Thyroid gland (tissue), 4 donors: ENCODE data around the gene WDR20. TPM values are rescaled to one million over a fixed set of nuclear protein-coding genes. Genes with fewer than 3 reads are reported as not detected.

Source experiments
- DNase-seq, 2 donors: peaks; one replicate each; pipeline ENCODE4 v3.0.0-alpha.2; 2019
- H3K27ac ChIP-seq, 3 donors: fragments of 200-600 bp; sonication (generic); 1 replicate in 2 of 3; 2 replicates in 1 of 3; pipeline ENCODE4 v1.5.1; 2016 to 2019; ENCODE audit warnings: mild to moderate bottlenecking in 1 of 3, moderate library complexity in 1 of 3
- H3K27me3 ChIP-seq: fragments of 200-600 bp; sonication (generic); one replicate; pipeline ENCODE4 v1.5.1; 2019
- H3K36me3 ChIP-seq, 2 donors: fragments of 200-600 bp; sonication (generic); one replicate each; pipeline ENCODE4 v1.5.1; 2016 to 2019
- H3K4me1 ChIP-seq, 2 donors: fragments of 200-600 bp; sonication (generic); one replicate each; pipeline ENCODE4 v1.5.1; 2017 to 2019
- H3K4me3 ChIP-seq, 3 donors: fragments of 200-600 bp; sonication (generic); replicated peaks in 1 of 3; 1 replicate in 2 of 3; 2 replicates in 1 of 3; pipeline ENCODE4 v1.5.1; 2016; ENCODE audit warnings: mild to moderate bottlenecking in 1 of 3
- H3K9me3 ChIP-seq: fragments of 200-600 bp; sonication (generic); one replicate; pipeline ENCODE4 v1.5.1; 2017
- CTCF ChIP-seq, 6 experiments: fragments of 200-600 bp in 3 of 6; fragments of 450-650 bp in 3 of 6; sonication (generic) in 3 of 6; IDR thresholded peaks; one replicate each; pipeline ENCODE4 v1.5.1; 2016 to 2019; ENCODE audit warnings: antibody characterized with exemption in 6 of 6, mild to moderate bottlenecking in 2 of 6, inconsistent platforms in 1 of 6, moderate library complexity in 1 of 6
- POLR2A ChIP-seq, 2 donors: fragments of 450-650 bp; IDR thresholded peaks; one replicate each; pipeline ENCODE4 v1.6.1; 2017; ENCODE audit warnings: antibody characterized with exemption in 2 of 2, mild to moderate bottlenecking in 2 of 2, moderate library complexity in 1 of 2
- WGBS, 2 donors: methylation state at CpG; one replicate each; pipeline ENCODE4 v1.1.5; 2017; 5-methylcytosine and 5-hydroxymethylcytosine counted together
- intact Hi-C: fragments of 100-400 bp; cut with DNase I; formaldehyde crosslinking; loops from one replicate; pipeline ENCODE4 v1.15.1; 2023
- total RNA-seq, 4 donors: library from RNA; depleted of rRNA; stranded (reverse); fragments of >200 nt; gene quantifications; one replicate each; pipeline ENCODE4 v1.2.3, GENCODE V29; 2016

WDR20 gene
- total RNA-seq, 4 donors from 2014 or later, result 27.1 to 48.8 (median 37.6) TPM

GRCh38 chr14:102218688-102219087 is 79.0 kb downstream of the WDR20 start:
- TF ChIP-seq CTCF (IDR thresholded peaks at IDR 0.05) (no peak), POLR2A (IDR thresholded peaks at IDR 0.05) (no peak)
- Histone ChIP-seq H3K27me3 (no peaks in the 10 kb centered on the region), H3K27ac (peak overlapping the region in 1 of 3 donors; percentile 24), H3K4me3 (no peak overlapping the region), H3K4me1 (peaks cover 22 to 33% of the 10 kb centered on the region in 2 donors), H3K9me3 (no peaks in the 10 kb centered on the region), H3K36me3 (no peaks in the 10 kb centered on the region)
- DNase-seq, result no peak
- 92 to 95% methylated on average over 15 to 16 of the region's 16 CpGs for WGBS, 2 donors
- intact Hi-C loops, result no loop called here

- no peaks in the 10 kb centered on the region for H3K9me3 ChIP-seq
- no peak overlapping the region for H3K4me3 ChIP-seq
- no peaks in the 10 kb centered on the region for H3K36me3 ChIP-seq
- intact Hi-C loops, result no loop called here
- H3K27me3 ChIP-seq, result no peaks in the 10 kb centered on the region
- DNase-seq, result no peak
- H3K27ac ChIP-seq, result no peak overlapping the region
- TF ChIP-seq POLR2A (IDR thresholded peaks at IDR 0.05), result no peak
- TF ChIP-seq CTCF (IDR thresholded peaks at IDR 0.05), result no peak
- H3K4me1 ChIP-seq, result peaks cover 22 to 32% of the 10 kb centered on the region in 2 donors
- WGBS, 2 donors, result 95 to 97% methylated on average over 16 of the region's 16 CpGs
These were observed 79.6 kb downstream of the WDR20 start for GRCh38 chr14:102219316-102219715.

- H3K9me3 ChIP-seq, result no peaks in the 10 kb centered on the region
- intact Hi-C loops, result loop anchor here (10.0 kb wide), 1 partner anchor 155 kb away; no protein-coding TSS in a partner anchor
- peaks cover 21 to 31% of the 10 kb centered on the region in 2 donors for H3K4me1 ChIP-seq
- H3K36me3 ChIP-seq, result no peaks in the 10 kb centered on the region
- no peak for DNase-seq
- TF ChIP-seq POLR2A (IDR thresholded peaks at IDR 0.05), result no peak
- TF ChIP-seq CTCF (IDR thresholded peaks at IDR 0.05), result no peak
- no peaks in the 10 kb centered on the region for H3K27me3 ChIP-seq
- no peak overlapping the region for H3K4me3 ChIP-seq
- 94 to 95% methylated on average over 12 of the region's 12 CpGs for WGBS, 2 donors
- no peak overlapping the region for H3K27ac ChIP-seq
These were observed 80.3 kb downstream of the WDR20 start for GRCh38 chr14:102220031-102220430.

DNA sequence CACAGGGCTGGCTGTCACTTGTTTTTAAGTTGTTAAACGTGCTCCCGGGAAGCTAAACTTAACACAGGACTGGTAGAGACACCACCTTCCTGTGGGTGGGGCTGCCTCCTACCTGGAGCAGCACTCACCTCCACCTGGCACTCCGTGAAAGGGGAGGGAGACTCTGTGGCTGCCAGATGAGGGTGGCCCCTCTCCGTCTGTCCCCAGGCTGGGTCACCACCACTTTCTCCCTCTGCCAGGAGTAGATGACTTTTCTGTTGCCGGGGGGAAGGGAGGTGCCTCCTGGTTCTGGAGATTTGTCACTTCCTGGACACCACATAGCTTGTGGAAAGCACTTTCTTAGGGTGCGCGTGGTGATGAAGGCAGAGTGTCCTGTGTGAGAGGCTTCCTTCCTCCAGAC is 81.3 kb downstream of the WDR20 start:
- peak in 1 of 2 donors; percentile 20 for DNase-seq
- intact Hi-C loops, result loop anchor here (10.0 kb wide), 1 partner anchor 156 kb away; no protein-coding TSS in a partner anchor
- TF ChIP-seq CTCF (IDR thresholded peaks at IDR 0.05), result no peak
- Histone ChIP-seq H3K4me3 (no peak overlapping the region), H3K36me3 (no peaks in the 10 kb centered on the region), H3K9me3 (no peaks in the 10 kb centered on the region), H3K27ac (peak overlapping the region in 1 of 3 donors; percentile 30), H3K27me3 (no peaks in the 10 kb centered on the region), H3K4me1 (peaks cover 11 to 30% of the 10 kb centered on the region in 2 donors)
- WGBS, 2 donors, result 39 to 52% methylated on average over 5 to 7 of the region's 7 CpGs

DNA sequence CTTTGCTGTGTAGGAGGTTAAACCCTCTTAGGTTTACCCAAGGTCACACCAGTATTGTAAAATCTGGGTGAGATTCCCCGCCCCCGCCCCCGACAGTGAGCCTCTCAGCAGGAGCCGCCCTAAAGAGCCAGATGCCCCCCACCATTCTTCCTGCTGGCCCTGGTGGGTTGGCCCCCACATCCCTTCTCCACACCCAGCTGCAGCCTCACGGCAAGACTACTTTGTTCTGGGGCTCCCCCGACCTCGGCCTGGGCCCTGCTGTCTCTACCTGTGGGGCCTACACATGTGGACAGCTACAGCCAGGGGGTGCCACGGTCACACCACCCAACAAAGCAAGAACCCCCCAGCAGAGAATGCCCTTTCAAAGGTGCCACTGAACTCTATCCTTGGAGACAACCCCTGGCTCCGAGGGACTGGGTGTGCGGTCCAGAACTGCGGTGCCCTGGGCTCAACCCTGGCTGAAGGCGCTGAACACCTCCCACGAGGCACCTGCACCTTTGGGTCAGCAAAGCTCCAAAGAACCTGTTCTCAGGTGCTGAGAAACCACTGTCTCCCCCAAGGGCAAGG is 82.4 kb downstream of the WDR20 start:
- DNase-seq, result no peak
- no peak for TF ChIP-seq POLR2A (IDR thresholded peaks at IDR 0.05)
- TF ChIP-seq CTCF (IDR thresholded peaks at IDR 0.05), result no peak
- Histone ChIP-seq H3K36me3 (no peaks in the 10 kb centered on the region), H3K4me1 (peaks cover under 1 to 24% of the 10 kb centered on the region in 2 donors), H3K9me3 (no peaks in the 10 kb centered on the region), H3K27me3 (no peaks in the 10 kb centered on the region), H3K27ac (no peak overlapping the region), H3K4me3 (no peak overlapping the region)
- intact Hi-C loops, result loop anchor here (10.0 kb wide), 1 partner anchor 157 kb away; no protein-coding TSS in a partner anchor
- WGBS, 2 donors, result 93 to 99% methylated on average over 9 of the region's 13 CpGs
